Fibroblast of lung (primary cell): ENCODE data around the gene BTN2A1. TPM values are rescaled to one million over a fixed set of nuclear protein-coding genes. Genes with fewer than 3 reads are reported as not detected.

Source experiments
- DNase-seq, 2 donors: peaks; one replicate each; pipeline versions ENCODE4 v3.0.0 to v3.0.0-alpha.2; 2010; ENCODE audit warnings: low read depth in 2 of 2
- H2AFZ ChIP-seq: 2 replicates; pipeline ENCODE4 v1.5.1; 2012; ENCODE audit warnings: low read length, control low read depth, inconsistent platforms
- H3K27ac ChIP-seq: 2 replicates; pipeline ENCODE4 v1.5.1; 2011; ENCODE audit warnings: low read length, control low read depth; ENCODE audit not compliant: insufficient read depth
- H3K27me3 ChIP-seq: 2 replicates; pipeline ENCODE4 v1.5.1; 2011; ENCODE audit warnings: mild to moderate bottlenecking, low read length; ENCODE audit not compliant: control insufficient read depth, insufficient read depth
- H3K36me3 ChIP-seq: 2 replicates; pipeline ENCODE4 v1.5.1; 2011; ENCODE audit warnings: low read length; ENCODE audit not compliant: control insufficient read depth, insufficient read depth
- H3K4me1 ChIP-seq: 2 replicates; pipeline ENCODE4 v1.5.1; 2011; ENCODE audit warnings: low read length; ENCODE audit not compliant: control insufficient read depth, insufficient read depth; ENCODE audit errors: extremely low read depth
- H3K4me2 ChIP-seq: 2 replicates; pipeline ENCODE4 v1.5.1; 2011; ENCODE audit warnings: low read length, control low read depth; ENCODE audit not compliant: insufficient read depth; ENCODE audit errors: extremely low read depth
- H3K4me3 ChIP-seq, 4 experiments: fragments of 200-600 bp in 1 of 4; sonication (generic) in 1 of 4; replicated peaks in 1 of 4; 2 replicates each; pipeline ENCODE4 v1.5.1; 2011 to 2016; ENCODE audit warnings: low read length in 4 of 4, low read depth in 3 of 4, mild to moderate bottlenecking in 3 of 4, control low read depth in 2 of 4, inconsistent platforms in 1 of 4, mixed read lengths in 1 of 4; ENCODE audit not compliant: insufficient read depth in 1 of 4; ENCODE audit errors: control extremely low read depth in 1 of 4
- H3K79me2 ChIP-seq: 2 replicates; pipeline ENCODE4 v1.5.1; 2012; ENCODE audit warnings: mild to moderate bottlenecking, low read length, inconsistent platforms; ENCODE audit not compliant: control insufficient read depth, insufficient read depth
- H3K9ac ChIP-seq: 2 replicates; pipeline ENCODE4 v1.5.1; 2011; ENCODE audit warnings: mild to moderate bottlenecking, low read length, control low read depth; ENCODE audit not compliant: insufficient read depth
- H3K9me3 ChIP-seq: 2 replicates; pipeline ENCODE4 v1.5.1; 2012; ENCODE audit warnings: low read depth, low read length; ENCODE audit not compliant: control insufficient read depth, insufficient read depth
- H4K20me1 ChIP-seq: 2 replicates; pipeline ENCODE4 v1.5.1; 2011; ENCODE audit warnings: low read length; ENCODE audit not compliant: control insufficient read depth, insufficient read depth; ENCODE audit errors: extremely low read depth
- CTCF ChIP-seq, 2 donors: IDR thresholded peaks in 1 of 2; conservative IDR thresholded peaks in 1 of 2; 1 replicate in 1 of 2; 2 replicates in 1 of 2; pipeline ENCODE4 v1.5.1; 2011 to 2012; ENCODE audit warnings: low read length in 2 of 2, control low read depth in 1 of 2, inconsistent platforms in 1 of 2, low read depth in 1 of 2, mild to moderate bottlenecking in 1 of 2
- EZH2 ChIP-seq: IDR thresholded peaks from 2 replicates; pipeline ENCODE4 v1.5.1; 2012; ENCODE audit warnings: low read length, control low read depth, mild to moderate bottlenecking; ENCODE audit errors: missing control alignments
- polyA plus RNA-seq, 2 donors: library from polyadenylated mRNA; depleted of rRNA in 1 of 2; stranded (reverse) in 1 of 2; unstranded in 1 of 2; fragments of >200 nt; gene quantifications; 2 replicates each; pipeline ENCODE4 v1.2.1, GENCODE V29; 2011 to 2012; ENCODE audit warnings: missing spikeins in 1 of 2
- total RNA-seq: library from RNA; depleted of rRNA; stranded (reverse); fragments of >200 nt; gene quantifications from 2 replicates; pipeline ENCODE4 v1.2.1, GENCODE V29; 2014

BTN2A1 gene
- total and polyA plus RNA-seq, 2 donors (not counting 1 experiment from before 2014, with no cell fraction given): 14.9 to 26.4 TPM

- Histone ChIP-seq H3K79me2 (no peaks in the 10 kb centered on the region), H3K36me3 (peaks cover 14% of the 10 kb centered on the region), H3K4me2 (no peak overlapping the region), H2AFZ (no peak overlapping the region), H3K27me3 (no peaks in the 10 kb centered on the region), H4K20me1 (no peaks in the 10 kb centered on the region), H3K27ac (no peak overlapping the region), H3K4me3 (no peak overlapping the region), H3K9ac (no peak overlapping the region), H3K9me3 (no peaks in the 10 kb centered on the region), H3K4me1 (peaks cover 3% of the 10 kb centered on the region)
- TF ChIP-seq EZH2: no peak
- no peak for TF ChIP-seq CTCF (conservative IDR thresholded peaks at IDR 0.05 in 1 of 2, IDR thresholded peaks at IDR 0.05 in 1 of 2; ENCODE audit: low read depth in 1 of 2, low read length in 2 of 2)
- DNase-seq: no peak
Measured at GRCh38 chr6:26412228-26412627, 45.5 kb upstream of the BTN2A1 start.

- H3K27ac ChIP-seq: no peak overlapping the region
- H3K9me3 ChIP-seq: no peaks in the 10 kb centered on the region
- no peaks in the 10 kb centered on the region for H4K20me1 ChIP-seq
- no peak overlapping the region for H2AFZ ChIP-seq
- no peaks in the 10 kb centered on the region for H3K27me3 ChIP-seq
- no peak for DNase-seq
- H3K79me2 ChIP-seq: no peaks in the 10 kb centered on the region
- no peak overlapping the region for H3K9ac ChIP-seq
- H3K4me3 ChIP-seq: no peak overlapping the region
- H3K4me1 ChIP-seq: peaks cover 3% of the 10 kb centered on the region
- no peak overlapping the region for H3K4me2 ChIP-seq
- peaks cover 11% of the 10 kb centered on the region for H3K36me3 ChIP-seq
- TF ChIP-seq EZH2: no peak
- no peak for TF ChIP-seq CTCF (conservative IDR thresholded peaks at IDR 0.05 in 1 of 2, IDR thresholded peaks at IDR 0.05 in 1 of 2; ENCODE audit: low read depth in 1 of 2, low read length in 2 of 2)
Measured at GRCh38 chr6:26412954-26413353, 44.8 kb upstream of the BTN2A1 start.

GRCh38 chr6:26414281-26414680 is 43.5 kb upstream of the BTN2A1 start:
- Histone ChIP-seq H3K79me2 (no peaks in the 10 kb centered on the region), H4K20me1 (no peaks in the 10 kb centered on the region), H3K9ac (no peak overlapping the region), H3K9me3 (no peaks in the 10 kb centered on the region), H3K36me3 (peaks cover 11% of the 10 kb centered on the region), H2AFZ (no peak overlapping the region), H3K4me2 (no peak overlapping the region), H3K27ac (no peak overlapping the region), H3K27me3 (no peaks in the 10 kb centered on the region), H3K4me1 (peaks cover 3% of the 10 kb centered on the region), H3K4me3 (no peak overlapping the region)
- TF ChIP-seq CTCF (conservative IDR thresholded peaks at IDR 0.05 in 1 of 2, IDR thresholded peaks at IDR 0.05 in 1 of 2; ENCODE audit: low read depth in 1 of 2, low read length in 2 of 2): no peak
- TF ChIP-seq EZH2: no peak
- DNase-seq: no peak
